ENCODE results near the gene CACNA2D4.

DNA sequence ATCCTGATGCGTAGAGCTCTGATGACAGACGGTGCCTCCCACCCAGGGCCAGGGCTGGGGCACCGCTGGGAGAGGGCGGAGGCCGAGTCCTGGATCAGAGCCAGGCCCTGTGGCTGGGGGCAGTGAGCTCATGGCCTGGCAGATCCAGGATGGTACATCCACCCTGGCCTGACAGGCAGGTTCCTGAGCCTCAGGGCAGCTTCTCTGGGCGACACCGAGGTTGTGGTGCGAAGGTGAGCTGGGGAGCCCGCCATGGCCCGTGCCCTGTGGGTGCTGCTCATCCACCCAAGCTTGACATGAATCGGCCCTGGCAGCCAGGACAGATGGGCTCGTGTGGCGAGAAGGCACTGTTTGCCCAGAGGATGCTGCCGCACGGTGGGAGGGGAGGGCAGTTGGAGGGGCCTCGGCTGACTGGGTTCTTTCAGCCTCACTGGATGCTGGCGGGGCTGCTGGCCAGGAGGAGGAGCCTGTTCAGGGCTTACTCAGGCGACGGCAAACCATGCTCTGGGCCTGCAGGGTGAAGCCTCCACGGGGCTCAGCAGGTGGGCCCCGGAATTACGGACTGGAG lies 81.5 kb downstream of the CACNA2D4 start:
- no peak for TF ChIP-seq EZH2phosphoT487 (IDR thresholded peaks at IDR 0.05; ENCODE audit: insufficient read depth, low read depth)
- no peak for TF ChIP-seq EZH2 (IDR thresholded peaks at IDR 0.05; ENCODE audit: insufficient read depth, poor library complexity, severe bottlenecking)
